K562 (cell line): ENCODE measurements around the gene TMEM174. TPM values are rescaled to one million over a fixed set of nuclear protein-coding genes. Genes with fewer than 3 reads are reported as not detected.

Source experiments
- ATAC-seq: fragments of 200-7000 bp; cut with Tn5 transposase; 3 replicates; pipeline ENCODE4 v1.9.1; 2020; ENCODE audit warnings: moderate library complexity
- BruUV-seq: library from RNA; stranded (reverse); fragments of 400-500 nt; replicated peaks from 2 replicates; lab custom pipeline; 2021; lab: Mats Ljungman, UMichigan
- CTCF ChIA-PET: fragments of 300-600 bp; formaldehyde crosslinking; extraction: SDS; loops from one replicate; lab custom pipeline; 2021; ENCODE audit warnings: low intra/inter-chr PET ratio; lab: Yijun Ruan, JAX
- POLR2A ChIA-PET: fragments of 300-600, 350-650 bp; sonication (Branson Sonifier 250); formaldehyde crosslinking; extraction: SDS; loops from one replicate; lab custom pipeline; 2021; ENCODE audit warnings: antibody characterized with exemption, inconsistent platforms; lab: Yijun Ruan, JAX
- DNase-seq, 4 experiments: peaks; one replicate each; pipeline versions ENCODE4 v3.0.0 to v3.0.0-alpha.2; 2011 to 2018; ENCODE audit warnings: low spot score in 3 of 4, mixed read lengths in 3 of 4; ENCODE audit errors: extremely low read depth in 1 of 4
- FAIRE-seq: peaks from 2 replicates; lab custom pipeline; 2011; peaks lifted over from hg19 to GRCh38; lab: Jason Lieb, UNC
- H2AFZ ChIP-seq: 2 replicates; pipeline ENCODE4 v1.6.0; 2011; ENCODE audit warnings: low read depth, low read length, control low read depth, inconsistent platforms
- H3K27ac ChIP-seq: fragments of 200-600 bp; 3 replicates; pipeline ENCODE4 v1.8.0; 2011; ENCODE audit warnings: low read depth, mild to moderate bottlenecking, control low read depth, inconsistent platforms, low read length, moderate library complexity, mixed read lengths; ENCODE audit errors: extremely low read depth
- H3K27me3 ChIP-seq, 2 experiments: fragments of 300-600 bp in 1 of 2; 2 replicates in 1 of 2; 3 replicates in 1 of 2; pipeline versions ENCODE4 v1.6.0 to v1.8.0; 2011; ENCODE audit warnings: inconsistent platforms in 2 of 2, low read length in 2 of 2, mild to moderate bottlenecking in 1 of 2, mixed read lengths in 1 of 2, moderate library complexity in 1 of 2; ENCODE audit not compliant: control insufficient read depth in 2 of 2, insufficient read depth in 2 of 2
- H3K36me3 ChIP-seq: fragments of 300-600 bp; 3 replicates; pipeline ENCODE4 v1.8.0; 2011; ENCODE audit warnings: mild to moderate bottlenecking, low read length, inconsistent platforms; ENCODE audit not compliant: control insufficient read depth, insufficient read depth
- H3K4me1 ChIP-seq, 2 experiments: fragments of 200-600 bp in 1 of 2; replicated peaks in 1 of 2; 2 replicates in 1 of 2; 3 replicates in 1 of 2; pipeline versions ENCODE4 v1.5.1 to v1.8.0; 2011; ENCODE audit warnings: inconsistent platforms in 2 of 2, low read length in 2 of 2, mild to moderate bottlenecking in 1 of 2, mixed read lengths in 1 of 2, moderate library complexity in 1 of 2; ENCODE audit not compliant: control insufficient read depth in 2 of 2, insufficient read depth in 2 of 2
- H3K4me2 ChIP-seq: 2 replicates; pipeline ENCODE4 v1.6.1; 2011; ENCODE audit warnings: low read length, control low read depth, inconsistent platforms, mixed read lengths; ENCODE audit not compliant: insufficient read depth
- H3K4me3 ChIP-seq: fragments of 200-600 bp; sonication (generic), shearing (Covaris generic); 2 replicates; pipeline ENCODE4 v1.5.1; 2016; ENCODE audit warnings: control low read depth, inconsistent platforms
- H3K79me2 ChIP-seq: fragments of 200-600 bp; 3 replicates; pipeline ENCODE4 v1.8.0; 2011; ENCODE audit warnings: low read length, inconsistent platforms; ENCODE audit not compliant: control insufficient read depth, insufficient read depth
- H3K9ac ChIP-seq, 2 experiments: 2 replicates each; pipeline versions ENCODE4 v1.6.0 to v1.6.1; 2011; ENCODE audit warnings: low read depth in 2 of 2, low read length in 2 of 2, control low read depth in 1 of 2, inconsistent platforms in 1 of 2, mild to moderate bottlenecking in 1 of 2, mixed read lengths in 1 of 2; ENCODE audit not compliant: insufficient read depth in 1 of 2
- H3K9me1 ChIP-seq: one replicate; pipeline ENCODE4 v1.6.0; 2011; ENCODE audit warnings: inconsistent platforms, mild to moderate bottlenecking, low read length, moderate library complexity; ENCODE audit not compliant: control insufficient read depth, insufficient read depth
- H3K9me3 ChIP-seq: replicated peaks from 2 replicates; pipeline ENCODE4 v1.5.1; 2011; ENCODE audit warnings: low read depth, low read length, inconsistent platforms; ENCODE audit not compliant: control insufficient read depth, insufficient read depth
- H4K20me1 ChIP-seq: replicated peaks from 2 replicates; pipeline ENCODE4 v1.6.1; 2011; ENCODE audit warnings: low read length, inconsistent platforms, mixed read lengths; ENCODE audit not compliant: control insufficient read depth, insufficient read depth
- DMBX1 ChIP-seq: fragments of 250-450 bp; sonication (Bioruptor Pico); IDR thresholded peaks from 2 replicates; pipeline ENCODE4 v1.8.0; 2022; ENCODE audit warnings: inconsistent platforms, mild to moderate bottlenecking, moderate library complexity, borderline replicate concordance
- ILK ChIP-seq: fragments of 450-650 bp; IDR thresholded peaks from 2 replicates; pipeline ENCODE4 v1.6.1; 2016; ENCODE audit warnings: missing genetic modification characterization, low read depth, mild to moderate bottlenecking, missing compliant biosample characterization, moderate library complexity, borderline replicate concordance
- LARP7 ChIP-seq: fragments of 450-650 bp; IDR thresholded peaks from 2 replicates; pipeline ENCODE4 v1.6.1; 2016
- MED1 ChIP-seq: sonication (generic); formaldehyde crosslinking; IDR thresholded peaks from 2 replicates; pipeline ENCODE4 v1.8.1; 2023; ENCODE audit warnings: missing genetic modification reagents, borderline replicate concordance
- NFE2 ChIP-seq: IDR thresholded peaks from 2 replicates; pipeline ENCODE4 v1.6.1; 2014; ENCODE audit warnings: antibody characterized with exemption, low read depth
- RAD51 ChIP-seq: fragments of 450-650 bp; IDR thresholded peaks from 2 replicates; pipeline ENCODE4 v1.7.1; 2016; ENCODE audit warnings: low read depth, mild to moderate bottlenecking, borderline replicate concordance
- RFX5 ChIP-seq: IDR thresholded peaks from 2 replicates; pipeline ENCODE4 v1.6.1; 2011; ENCODE audit warnings: low read depth, mild to moderate bottlenecking, improper control_type of control experiment, low read length
- TCFL5 ChIP-seq: fragments of 250-450 bp; sonication (Bioruptor Pico); conservative IDR thresholded peaks from 2 replicates; pipeline ENCODE4 v1.6.1; 2021; ENCODE audit warnings: mild to moderate bottlenecking, moderate library complexity, matching md5 sums
- ZFP36 ChIP-seq: fragments of 150-350 bp; IDR thresholded peaks from 2 replicates; pipeline ENCODE4 v1.6.1; 2018; ENCODE audit warnings: low read length, low read depth; ENCODE audit not compliant: partially characterized antibody
- ZNF583 ChIP-seq: fragments of 250-450 bp; sonication (Bioruptor Pico); IDR thresholded peaks from 2 replicates; pipeline ENCODE4 v1.4.0; 2020
- ZNF717 ChIP-seq: fragments of 250-450 bp; sonication (Bioruptor Pico); IDR thresholded peaks from 2 replicates; pipeline ENCODE4 v1.5.0; 2021
- WGBS: fragments of 100-300 bp; shearing (Covaris generic); methylation state at CpG from one replicate; pipeline ENCODE4 v1.1.6; 2016; ENCODE audit warnings: low coverage, mixed read lengths; ENCODE audit not compliant: insufficient coverage; ENCODE audit errors: missing lambda C conversion rate; 5-methylcytosine and 5-hydroxymethylcytosine counted together
- in situ Hi-C: fragments of 300-500 bp; cut with MboI; formaldehyde crosslinking; loops from 4 replicates; pipeline ENCODE4 v1.15.0; 2018; ENCODE audit warnings: inconsistent platforms, mixed read lengths
- intact Hi-C: fragments of 100-400 bp; cut with micrococcal nuclease; formaldehyde crosslinking; loops from 2 replicates; pipeline ENCODE4 v1.14.2; 2022
- polyA plus RNA-seq, 8 experiments: library from polyadenylated mRNA; depleted of rRNA in 4 of 8; stranded (reverse) in 5 of 8; unstranded in 3 of 8; fragments of >200 nt; fragmentation: Nextera tagmentation in 2 of 8; fragmentation: Illumina TruSeq in 1 of 8; extraction: Ambion mirVana in 2 of 8; extraction: Trizol in 1 of 8; gene quantifications; 2 replicates each; pipeline versions ENCODE4 v1.2.1 to v1.2.3, GENCODE V29; 2011 to 2014; ENCODE audit warnings: inconsistent platforms in 1 of 8, missing spikeins in 1 of 8
- total RNA-seq, 7 experiments: library from RNA; depleted of rRNA in 6 of 7; stranded (reverse); fragments of >200 nt in 6 of 7; fragmentation: Illumina TruSeq in 2 of 7; extraction: Trizol in 2 of 7; gene quantifications; 2 replicates each; pipeline versions ENCODE4 v1.2.1 to v1.2.3, GENCODE V29; 2011 to 2021; ENCODE audit warnings: low replicate concordance in 1 of 7
- TF ChIP-seq, protein P1 (sequence below), 2 experiments: fragments of 250-450 bp in 1 of 2; fragments of 450-650 bp in 1 of 2; sonication (Bioruptor Pico) in 1 of 2; IDR thresholded peaks; 2 replicates each; pipeline versions ENCODE4 v1.6.1 to v1.8.0; 2016 to 2021; ENCODE audit warnings: mild to moderate bottlenecking in 2 of 2, moderate library complexity in 2 of 2, missing compliant biosample characterization in 1 of 2, missing genetic modification characterization in 1 of 2
- TF ChIP-seq, protein P2 (sequence below): fragments of 450-650 bp; IDR thresholded peaks from 2 replicates; pipeline ENCODE4 v1.7.1; 2018; ENCODE audit warnings: mild to moderate bottlenecking, low read depth; ENCODE audit not compliant: partially characterized antibody
- TF ChIP-seq, protein P3 (sequence below): IDR thresholded peaks from 2 replicates; pipeline ENCODE4 v1.6.1; 2016; ENCODE audit warnings: missing genetic modification characterization, missing compliant biosample characterization
- TF ChIP-seq, protein P4 (sequence below): sonication (generic); formaldehyde crosslinking; IDR thresholded peaks from 2 replicates; pipeline ENCODE4 v1.8.0; 2022; ENCODE audit warnings: missing genetic modification reagents, mild to moderate bottlenecking, borderline replicate concordance

The TMEM174 gene
- total and polyA plus RNA-seq, 9 of the 15 experiments (the other 6 are each of a cell fraction or from before 2014, with no cell fraction given) = not detected

DNA sequence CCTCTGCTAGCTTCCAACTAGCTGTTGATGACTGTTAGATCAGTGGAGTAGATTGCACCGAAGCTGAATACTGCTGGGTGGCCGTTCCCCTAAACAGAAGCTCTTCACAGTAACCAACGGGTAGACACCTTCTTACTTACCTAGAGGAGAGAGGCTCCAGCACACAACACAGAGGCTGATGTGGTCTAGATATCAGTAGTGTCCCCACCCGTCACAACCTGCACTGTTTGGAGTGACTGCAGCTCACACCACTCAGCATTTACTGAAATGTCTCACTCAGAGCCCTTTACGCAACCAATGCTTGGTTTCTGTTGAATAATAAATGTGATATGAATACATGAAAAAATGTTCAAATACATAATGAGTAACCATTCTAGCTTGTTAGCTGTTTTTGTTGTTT is 5.3 kb downstream of the TMEM174 start:
- in situ Hi-C loops = no loop called here
- Histone ChIP-seq H2AFZ (no peak overlapping the region), H3K9me1 (no peaks in the 10 kb centered on the region), H4K20me1 (no peaks in the 10 kb centered on the region), H3K4me2 (no peak overlapping the region), H3K27ac (no peak overlapping the region), H3K27me3 (peaks cover 12 to 25% of the 10 kb centered on the region in 2 experiments; a peak in 4 of 5 replicates), H3K9ac (no peak overlapping the region), H3K36me3 (no peaks in the 10 kb centered on the region), H3K4me3 (no peak overlapping the region), H3K9me3 (no peaks in the 10 kb centered on the region), H3K79me2 (no peaks in the 10 kb centered on the region), H3K4me1 (no peaks in the 10 kb centered on the region)
- POLR2A ChIA-PET = no interaction called here
- no peak for FAIRE-seq
- ATAC-seq = no peak
- no peak for DNase-seq
- CTCF ChIA-PET = no interaction called here
- WGBS = 3% methylated on average over 5 of the region's 5 CpGs
- intact Hi-C loops = no loop called here
- BruUV-seq = no TSS peak
- TF ChIP-seq, protein P1, sequence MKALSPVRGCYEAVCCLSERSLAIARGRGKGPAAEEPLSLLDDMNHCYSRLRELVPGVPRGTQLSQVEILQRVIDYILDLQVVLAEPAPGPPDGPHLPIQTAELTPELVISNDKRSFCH (CRISPR knock-in tag; IDR thresholded peaks at IDR 0.05) = no peak
- TF ChIP-seq, protein P1 (tag; IDR thresholded peaks at IDR 0.05) = no peak
- no peak for TF ChIP-seq RFX5
- no peak for TF ChIP-seq RAD51
- TF ChIP-seq LARP7 = no peak
- no peak for TF ChIP-seq ZFP36
- TF ChIP-seq, protein P2, sequence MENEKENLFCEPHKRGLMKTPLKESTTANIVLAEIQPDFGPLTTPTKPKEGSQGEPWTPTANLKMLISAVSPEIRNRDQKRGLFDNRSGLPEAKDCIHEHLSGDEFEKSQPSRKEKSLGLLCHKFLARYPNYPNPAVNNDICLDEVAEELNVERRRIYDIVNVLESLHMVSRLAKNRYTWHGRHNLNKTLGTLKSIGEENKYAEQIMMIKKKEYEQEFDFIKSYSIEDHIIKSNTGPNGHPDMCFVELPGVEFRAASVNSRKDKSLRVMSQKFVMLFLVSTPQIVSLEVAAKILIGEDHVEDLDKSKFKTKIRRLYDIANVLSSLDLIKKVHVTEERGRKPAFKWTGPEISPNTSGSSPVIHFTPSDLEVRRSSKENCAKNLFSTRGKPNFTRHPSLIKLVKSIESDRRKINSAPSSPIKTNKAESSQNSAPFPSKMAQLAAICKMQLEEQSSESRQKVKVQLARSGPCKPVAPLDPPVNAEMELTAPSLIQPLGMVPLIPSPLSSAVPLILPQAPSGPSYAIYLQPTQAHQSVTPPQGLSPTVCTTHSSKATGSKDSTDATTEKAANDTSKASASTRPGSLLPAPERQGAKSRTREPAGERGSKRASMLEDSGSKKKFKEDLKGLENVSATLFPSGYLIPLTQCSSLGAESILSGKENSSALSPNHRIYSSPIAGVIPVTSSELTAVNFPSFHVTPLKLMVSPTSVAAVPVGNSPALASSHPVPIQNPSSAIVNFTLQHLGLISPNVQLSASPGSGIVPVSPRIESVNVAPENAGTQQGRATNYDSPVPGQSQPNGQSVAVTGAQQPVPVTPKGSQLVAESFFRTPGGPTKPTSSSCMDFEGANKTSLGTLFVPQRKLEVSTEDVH = no peak
- no peak for TF ChIP-seq TCFL5 (CRISPR knock-in tag)
- no peak for TF ChIP-seq MED1 (CRISPR knock-in tag)
- TF ChIP-seq, protein P3, sequence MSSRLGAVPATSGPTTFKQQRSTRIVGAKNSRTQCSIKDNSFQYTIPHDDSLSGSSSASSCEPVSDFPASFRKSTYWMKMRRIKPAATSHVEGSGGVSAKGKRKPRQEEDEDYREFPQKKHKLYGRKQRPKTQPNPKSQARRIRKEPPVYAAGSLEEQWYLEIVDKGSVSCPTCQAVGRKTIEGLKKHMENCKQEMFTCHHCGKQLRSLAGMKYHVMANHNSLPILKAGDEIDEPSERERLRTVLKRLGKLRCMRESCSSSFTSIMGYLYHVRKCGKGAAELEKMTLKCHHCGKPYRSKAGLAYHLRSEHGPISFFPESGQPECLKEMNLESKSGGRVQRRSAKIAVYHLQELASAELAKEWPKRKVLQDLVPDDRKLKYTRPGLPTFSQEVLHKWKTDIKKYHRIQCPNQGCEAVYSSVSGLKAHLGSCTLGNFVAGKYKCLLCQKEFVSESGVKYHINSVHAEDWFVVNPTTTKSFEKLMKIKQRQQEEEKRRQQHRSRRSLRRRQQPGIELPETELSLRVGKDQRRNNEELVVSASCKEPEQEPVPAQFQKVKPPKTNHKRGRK (tag) = no peak
- TF ChIP-seq, protein P4, sequence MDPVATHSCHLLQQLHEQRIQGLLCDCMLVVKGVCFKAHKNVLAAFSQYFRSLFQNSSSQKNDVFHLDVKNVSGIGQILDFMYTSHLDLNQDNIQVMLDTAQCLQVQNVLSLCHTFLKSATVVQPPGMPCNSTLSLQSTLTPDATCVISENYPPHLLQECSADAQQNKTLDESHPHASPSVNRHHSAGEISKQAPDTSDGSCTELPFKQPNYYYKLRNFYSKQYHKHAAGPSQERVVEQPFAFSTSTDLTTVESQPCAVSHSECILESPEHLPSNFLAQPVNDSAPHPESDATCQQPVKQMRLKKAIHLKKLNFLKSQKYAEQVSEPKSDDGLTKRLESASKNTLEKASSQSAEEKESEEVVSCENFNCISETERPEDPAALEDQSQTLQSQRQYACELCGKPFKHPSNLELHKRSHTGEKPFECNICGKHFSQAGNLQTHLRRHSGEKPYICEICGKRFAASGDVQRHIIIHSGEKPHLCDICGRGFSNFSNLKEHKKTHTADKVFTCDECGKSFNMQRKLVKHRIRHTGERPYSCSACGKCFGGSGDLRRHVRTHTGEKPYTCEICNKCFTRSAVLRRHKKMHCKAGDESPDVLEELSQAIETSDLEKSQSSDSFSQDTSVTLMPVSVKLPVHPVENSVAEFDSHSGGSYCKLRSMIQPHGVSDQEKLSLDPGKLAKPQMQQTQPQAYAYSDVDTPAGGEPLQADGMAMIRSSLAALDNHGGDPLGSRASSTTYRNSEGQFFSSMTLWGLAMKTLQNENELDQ (CRISPR knock-in tag) = no peak
- no peak for TF ChIP-seq ZNF717
- TF ChIP-seq DMBX1 = no peak
- TF ChIP-seq ZNF583 (CRISPR knock-in tag) = no peak
- no peak for TF ChIP-seq ILK
- TF ChIP-seq NFE2 = no peak
